ENCODE results near the gene ZNF358.

ZNF358 gene

GRCh38 chr19:7554990-7555864 is 39.3 kb downstream of the ZNF358 start:
- DNase-seq (ENCODE audit: low read depth in 2 of 3, low spot score in 1 of 3): peak; percentile 23 to 45 (median 24)

GRCh38 chr19:7556696-7557315 is 40.9 kb downstream of the ZNF358 start:
- no peak for DNase-seq (ENCODE audit: low read depth in 2 of 3, low spot score in 1 of 3)

DNA sequence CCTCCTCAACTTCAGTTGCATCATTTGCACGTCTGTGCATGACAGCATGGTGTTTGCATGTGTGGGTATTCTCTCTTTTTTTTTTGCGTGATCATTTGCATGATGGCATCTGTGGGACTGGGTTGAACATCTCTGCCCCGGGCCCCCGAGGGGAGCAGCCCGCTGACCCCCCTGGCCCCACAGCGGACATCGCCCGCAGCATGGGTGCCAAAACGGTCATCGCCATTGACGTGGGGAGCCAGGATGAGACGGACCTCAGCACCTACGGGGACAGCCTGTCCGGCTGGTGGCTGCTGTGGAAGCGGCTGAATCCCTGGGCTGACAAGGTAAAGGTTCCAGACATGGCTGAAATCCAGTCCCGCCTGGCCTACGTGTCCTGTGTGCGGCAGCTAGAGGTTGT is 42.8 kb downstream of the ZNF358 start:
- DNase-seq (ENCODE audit: low read depth in 2 of 3, low spot score in 1 of 3): no peak

DNA sequence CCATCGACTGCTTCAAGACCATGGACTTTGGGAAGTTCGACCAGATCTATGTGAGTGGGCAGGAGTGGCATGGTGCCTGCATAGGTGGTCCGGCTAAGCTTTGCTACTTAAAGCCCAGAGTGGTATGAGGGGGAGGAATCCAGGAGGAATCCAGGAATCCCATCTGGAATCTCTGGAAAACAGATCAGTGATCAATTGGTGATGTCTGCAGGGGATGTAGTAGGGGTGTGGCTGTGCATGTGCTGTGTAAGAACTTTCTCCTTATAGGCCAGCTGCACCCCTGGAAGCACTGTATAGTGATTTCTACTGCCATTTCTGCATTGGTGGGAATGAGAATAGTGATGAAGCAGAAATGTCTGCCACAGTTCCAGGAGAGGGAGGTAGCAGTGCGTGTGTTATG is 43.2 kb downstream of the ZNF358 start:
- DNase-seq (ENCODE audit: low read depth in 2 of 3, low spot score in 1 of 3): no peak

DNA sequence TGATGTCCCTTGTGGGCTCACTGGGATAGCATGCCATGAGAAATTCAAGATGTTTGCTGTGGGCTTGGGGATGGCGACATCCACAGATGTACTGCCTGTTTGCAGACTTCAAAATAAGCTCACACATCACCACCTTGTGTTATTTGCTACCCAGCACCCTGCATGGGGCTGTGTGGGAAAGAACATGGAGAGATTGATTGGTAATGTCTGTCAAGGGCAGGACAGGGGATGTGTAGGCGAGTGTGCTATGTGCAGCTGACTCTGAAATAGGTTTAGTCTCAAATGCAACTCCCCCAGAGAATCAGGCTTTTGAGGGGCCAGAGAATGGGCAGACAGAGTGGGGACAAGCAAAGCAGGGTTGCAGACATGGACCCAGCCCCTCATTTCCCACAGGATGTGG is 44.4 kb downstream of the ZNF358 start:
- no peak for DNase-seq (ENCODE audit: low read depth in 2 of 3, low spot score in 1 of 3)

DNA sequence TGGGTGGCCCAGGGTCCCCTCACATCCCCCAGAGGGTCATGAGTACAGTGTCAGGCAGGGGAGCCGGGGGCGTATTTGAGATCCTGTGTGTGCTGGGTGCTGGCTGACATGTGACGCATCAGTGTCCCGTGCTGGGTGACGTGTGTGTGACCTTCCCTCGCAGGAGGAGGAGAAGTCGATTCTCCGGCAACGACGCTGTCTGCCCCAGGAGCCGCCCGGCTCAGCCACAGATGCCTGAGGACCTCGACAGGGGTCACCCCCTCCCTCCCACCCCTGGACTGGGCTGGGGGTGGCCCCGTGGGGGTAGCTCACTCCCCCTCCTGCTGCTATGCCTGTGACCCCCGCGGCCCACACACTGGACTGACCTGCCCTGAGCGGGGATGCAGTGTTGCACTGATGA is 45.4 kb downstream of the ZNF358 start:
- DNase-seq (ENCODE audit: low read depth in 2 of 3, low spot score in 1 of 3): no peak

GRCh38 chr19:7562646-7563393 is 46.9 kb downstream of the ZNF358 start:
- DNase-seq (ENCODE audit: low read depth in 2 of 3, low spot score in 1 of 3): no peak

GRCh38 chr19:7564866-7565265 is 49.0 kb downstream of the ZNF358 start:
- DNase-seq (ENCODE audit: low read depth in 2 of 3, low spot score in 1 of 3): no peak

- DNase-seq (ENCODE audit: low read depth in 2 of 3, low spot score in 1 of 3): no peak
Observed at GRCh38 chr19:7565332-7565731, 49.4 kb downstream of the ZNF358 start.

Measured in stimulated activated CD4-positive, alpha-beta T cell treated with anti-CD3 and anti-CD28 coated beads, Interleukin-12 subunit alpha, Interleukin-12 subunit beta, amount 100 ng/mL, for 48 hours (primary cell).